CD4-positive, alpha-beta T cell treated with Interleukin-10 for 1 hour (primary cell): ENCODE results near the gene CMC4.
A peak's percentile ranks its signal among the peaks of the same experiment; 100 is the strongest.

Experiments
- DNase-seq: peaks from one replicate; pipeline ENCODE4 v3.0.0-alpha.2; 2020

The CMC4 gene

DNA sequence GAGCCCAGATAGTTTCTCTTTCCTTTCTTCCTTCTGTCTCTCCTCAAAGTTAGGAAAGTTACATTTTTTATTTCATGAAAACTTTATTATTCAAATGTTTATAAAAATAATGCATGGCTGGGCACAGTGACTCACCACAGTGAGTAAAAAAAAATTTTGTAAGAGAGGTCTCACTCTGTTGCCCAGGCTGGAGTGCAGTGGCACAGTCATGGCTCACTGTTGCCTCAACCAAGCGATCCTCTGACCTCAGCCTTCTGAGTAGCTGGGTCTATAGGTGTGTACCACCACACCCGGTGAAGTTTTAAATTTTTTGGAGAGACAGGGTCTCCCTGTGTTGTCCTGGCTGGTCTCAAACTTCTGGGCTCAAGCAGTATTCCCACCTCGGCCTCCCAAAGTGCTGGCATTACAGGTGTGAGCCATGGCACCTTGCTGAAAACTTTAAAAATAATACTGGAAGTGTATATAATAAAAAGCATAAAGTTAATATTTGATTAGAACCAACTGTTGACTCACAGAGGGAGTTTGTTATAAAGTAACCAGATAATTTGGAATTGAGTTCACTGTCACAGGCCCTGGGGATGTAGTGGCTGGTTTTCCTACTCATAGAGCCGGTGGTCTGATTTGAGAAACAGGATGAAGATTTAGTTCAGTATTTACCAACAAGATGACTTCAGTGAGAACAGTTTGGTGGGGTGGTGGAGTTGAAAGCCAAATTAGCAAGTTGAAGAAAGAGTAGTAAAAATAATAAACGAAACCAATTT lies 18.0 kb downstream of the CMC4 start:
- no peak for DNase-seq

DNA sequence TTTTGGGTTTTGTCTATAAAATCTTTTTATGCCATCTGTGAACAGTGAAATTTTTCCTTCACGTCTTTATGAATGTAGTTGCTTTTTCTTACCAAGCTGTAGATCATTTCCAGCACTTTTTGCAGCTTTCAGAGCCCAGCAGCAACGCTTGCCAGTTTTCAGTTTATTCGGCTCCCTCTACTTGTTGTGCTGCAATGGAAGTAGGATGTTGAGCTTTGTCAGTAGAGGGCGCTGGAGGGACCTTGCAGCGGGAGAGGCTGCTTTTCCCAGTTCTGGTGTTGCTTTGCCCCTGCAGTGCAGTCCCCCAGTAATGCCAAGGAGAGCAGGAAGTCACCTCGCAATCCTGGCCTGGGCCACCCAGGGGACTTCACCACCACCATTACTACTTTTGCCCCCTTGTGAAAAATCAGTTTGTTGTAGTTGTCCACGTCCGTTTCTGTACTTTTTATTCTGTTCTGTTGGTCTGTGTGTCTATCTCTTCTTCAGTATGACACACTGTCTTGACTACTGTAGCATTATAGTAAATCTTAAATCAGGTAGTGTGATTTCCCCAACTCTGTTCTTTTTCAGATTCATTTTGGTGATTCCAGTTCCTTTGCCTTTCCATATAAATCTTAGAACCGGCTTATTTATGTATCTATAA lies 21.8 kb downstream of the CMC4 start:
- DNase-seq: peak; percentile 59

DNA sequence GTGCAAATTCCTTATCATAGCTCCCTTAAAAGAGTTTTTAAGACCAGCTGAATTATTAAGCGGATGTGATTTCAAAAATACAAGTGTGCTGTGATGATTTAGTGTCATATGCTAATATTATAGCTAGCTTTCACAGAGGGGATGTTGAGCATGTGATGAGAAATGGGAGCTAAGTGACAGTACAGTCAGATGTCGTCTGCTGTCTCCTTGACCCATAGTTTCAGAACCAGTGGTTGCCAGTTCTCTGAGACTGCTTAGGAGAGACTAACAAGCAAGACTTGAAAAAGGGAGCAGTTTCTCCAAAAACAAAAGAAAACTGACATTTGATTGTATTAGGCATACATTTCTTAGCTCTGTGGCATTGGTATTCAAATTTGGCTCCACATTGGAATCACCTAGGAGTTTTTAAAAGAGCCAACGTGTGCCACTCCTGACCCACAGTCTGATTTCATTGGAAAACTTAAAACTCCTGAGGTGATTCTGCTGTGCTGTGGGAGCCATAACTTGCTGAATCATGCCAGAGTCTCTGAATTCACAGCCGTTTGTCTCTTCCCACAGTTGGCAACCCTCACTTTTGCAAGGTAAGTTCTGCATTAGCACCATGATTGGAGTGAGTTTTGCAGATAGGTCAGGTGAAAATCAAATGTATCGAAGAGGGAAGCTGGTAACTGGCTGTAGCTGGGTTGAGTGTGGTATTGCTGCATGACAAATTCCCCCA lies 24.0 kb downstream of the CMC4 start:
- DNase-seq: no peak

DNA sequence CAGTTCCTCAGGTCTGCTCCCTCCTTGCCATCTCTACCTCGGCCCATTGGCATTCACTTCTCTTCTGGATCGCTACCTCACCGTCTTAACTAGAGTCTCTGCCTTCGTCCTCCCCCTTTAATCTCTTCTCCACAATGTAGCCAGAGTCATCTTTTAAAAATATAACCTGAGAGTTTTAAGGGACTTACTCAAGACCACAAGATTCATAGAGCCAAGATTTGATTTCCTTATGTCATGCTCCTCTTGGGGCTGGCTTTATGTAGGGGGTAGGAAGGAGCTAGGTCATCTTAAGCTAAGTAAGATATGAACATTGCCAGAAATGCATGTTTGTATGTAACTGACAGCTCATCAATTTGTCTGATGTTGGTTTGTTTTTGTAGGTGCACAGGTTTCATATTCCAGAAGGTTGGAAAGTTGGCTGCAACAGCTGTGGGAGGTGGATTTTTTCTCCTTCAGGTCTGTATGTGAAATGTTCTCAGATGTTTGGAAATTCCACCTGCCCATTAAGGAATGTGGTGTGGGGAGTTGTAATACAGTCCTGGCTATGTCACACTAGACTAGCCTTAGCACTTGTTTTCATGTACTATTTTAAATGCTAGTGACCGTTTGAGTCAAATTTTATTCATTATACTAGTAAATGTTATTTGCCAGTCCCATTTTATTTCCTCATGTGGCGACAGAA lies 24.7 kb downstream of the CMC4 start:
- DNase-seq: no peak

DNA sequence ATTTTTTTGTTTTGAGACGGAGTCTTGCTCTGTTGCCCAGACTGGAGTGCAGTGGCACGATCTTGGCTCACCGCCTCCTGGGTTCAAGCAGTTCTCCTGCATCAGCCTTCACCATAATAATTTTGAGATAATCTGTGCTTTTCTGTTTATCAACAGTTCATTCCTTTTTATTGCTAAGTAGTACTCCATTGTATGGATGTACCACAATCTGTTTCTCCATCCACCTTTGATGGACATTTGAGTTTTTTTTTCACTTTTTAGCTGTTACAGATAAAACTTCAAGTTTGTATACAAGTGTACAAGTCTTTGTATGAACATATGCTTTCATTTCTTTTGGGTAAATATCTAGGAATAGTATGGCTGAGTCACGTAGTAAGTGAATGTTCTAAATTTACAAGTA lies 35.2 kb downstream of the CMC4 start:
- DNase-seq: no peak

DNA sequence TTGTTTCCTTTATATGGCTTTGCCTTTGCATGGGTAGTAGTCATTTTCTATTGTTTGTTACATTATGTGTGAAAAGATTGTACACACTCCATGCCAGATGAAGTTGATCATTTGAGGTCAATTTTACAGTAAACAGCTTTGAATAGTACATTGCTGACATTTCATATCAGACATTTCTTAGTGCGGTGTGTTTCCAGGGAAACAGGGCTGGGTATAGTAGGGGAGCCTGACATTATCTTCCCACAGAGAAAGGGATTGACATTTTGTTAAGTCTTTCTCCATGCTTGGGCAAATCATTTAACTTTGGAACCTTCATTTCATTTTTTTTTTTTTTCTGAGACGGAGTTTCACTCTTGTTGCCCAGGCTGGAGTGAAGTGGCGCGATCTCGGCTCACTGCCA lies 39.3 kb downstream of the CMC4 start:
- DNase-seq: no peak

DNA sequence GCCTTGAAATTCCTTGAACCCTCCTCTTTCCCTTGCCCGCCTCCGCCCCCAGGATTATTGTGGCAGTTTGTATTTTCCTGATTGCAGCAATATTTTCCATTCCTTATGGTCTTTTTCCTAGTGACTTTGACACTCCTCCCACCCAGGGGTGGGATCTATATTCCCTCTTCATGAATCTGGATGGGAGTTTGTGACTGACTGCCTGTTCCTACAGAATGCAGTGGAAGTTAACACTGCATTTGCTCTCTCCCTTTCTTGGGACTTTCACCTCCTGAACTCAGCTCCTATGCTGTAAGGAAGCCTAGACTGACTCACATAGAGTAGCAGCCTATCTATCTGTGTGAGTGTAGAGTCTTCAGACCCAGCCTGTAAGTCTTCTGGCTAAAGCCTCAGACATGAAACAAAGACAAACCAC lies 42.1 kb downstream of the CMC4 start:
- no peak for DNase-seq

- peak; percentile 9 for DNase-seq
Observed at GRCh38 chrX:155028129-155028528, 42.8 kb downstream of the CMC4 start.

DNA sequence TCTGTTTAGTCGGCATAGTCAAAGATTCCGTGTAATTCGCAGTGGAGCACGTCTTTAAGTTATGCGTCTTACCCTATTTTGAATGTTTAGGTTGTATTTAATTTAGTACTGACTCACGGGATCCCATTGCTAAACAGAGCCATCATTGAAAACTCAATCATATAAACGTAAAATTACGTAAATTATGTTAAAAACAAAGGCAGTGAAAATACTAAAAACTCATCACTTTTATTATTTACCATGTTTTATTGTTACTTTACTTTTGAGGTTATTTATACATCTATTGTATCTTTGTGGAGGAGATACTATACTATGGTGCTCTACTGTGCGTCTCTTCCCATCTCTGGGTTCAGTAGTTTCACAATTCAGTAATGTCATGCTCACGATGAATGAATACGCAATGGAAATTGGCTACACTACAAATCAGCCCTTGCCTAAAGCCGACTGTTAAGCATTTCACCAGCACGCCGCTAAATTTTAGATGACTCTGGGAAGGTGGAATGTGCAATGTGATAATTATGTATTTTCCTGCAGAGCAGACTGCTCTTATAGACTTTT lies 43.3 kb downstream of the CMC4 start:
- peak; percentile 31 for DNase-seq

GRCh38 chrX:155026727-155027508 lies 44.0 kb downstream of the CMC4 start, which contains the start of gene FUNDC2:
Gene FUNDC2, plus strand, starts transcription at chrX:155026844. Its CDS starts 95 bp downstream, at chrX:155026939.
- peak; percentile 96 for DNase-seq

- DNase-seq: no peak
Observed at GRCh38 chrX:155026420-155026726, 44.6 kb downstream of the CMC4 start.

- DNase-seq: no peak
Observed at GRCh38 chrX:155023907-155024833, 46.8 kb downstream of the CMC4 start.

DNA sequence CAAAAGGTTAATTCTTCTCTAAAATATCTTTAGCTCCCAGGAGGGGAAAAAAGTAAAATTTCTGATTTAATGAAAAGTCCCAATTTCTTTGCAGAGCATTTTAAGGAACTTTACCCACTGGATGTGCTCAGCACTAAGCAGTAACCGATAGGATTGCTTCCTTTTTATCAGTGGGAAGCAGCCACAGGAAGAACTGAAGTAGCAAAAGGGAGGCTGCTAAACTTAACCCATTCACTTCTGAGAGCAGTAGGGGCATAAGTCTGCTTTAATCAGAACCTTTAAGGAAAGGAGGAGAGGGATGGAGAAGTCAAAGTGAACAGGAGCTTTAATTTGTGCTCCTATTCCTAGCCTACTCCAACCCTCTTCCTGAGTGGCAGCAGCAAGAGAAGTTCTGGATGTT lies 48.4 kb downstream of the CMC4 start, which contains the start of gene F8:
TSS of gene F8 (minus strand) at position 139 of the 400 bp plus-strand sequence. CDS start 171 bp downstream, outside the sequence.
- no peak for DNase-seq

DNA sequence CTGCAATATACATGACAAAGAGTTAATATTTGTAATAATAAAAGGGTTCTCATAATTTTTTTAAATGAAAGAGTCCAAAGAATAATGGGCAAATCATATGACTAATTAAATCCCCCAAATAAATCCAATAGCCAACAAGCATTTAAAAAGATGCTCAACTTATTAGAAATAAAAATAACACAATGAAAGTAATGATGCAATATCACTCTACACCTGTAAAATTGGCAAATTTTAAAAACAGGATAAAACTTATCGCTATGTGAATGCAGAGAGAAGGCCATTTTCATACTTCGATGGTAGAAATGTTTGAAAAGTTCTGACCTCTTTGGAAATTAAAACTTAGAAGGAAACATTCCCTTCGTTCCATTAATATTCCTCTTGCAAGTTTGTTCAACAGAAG lies 50.3 kb downstream of the CMC4 start:
- DNase-seq: no peak
